ENCODE results near the gene RASL11A. TPM values are rescaled to one million over a fixed set of nuclear protein-coding genes. Genes with fewer than 3 reads are reported as not detected.
"Not testable (repeated sequence)": the region's sequence is repeated elsewhere in the genome, so short reads cannot be mapped to it uniquely, and the experiment has no call there.

The RASL11A gene
- polyA plus RNA-seq, 3 donors: 25.1 to 32.9 (median 29.9) TPM

GRCh38 chr13:27311518-27312210 is 41.0 kb downstream of the RASL11A start:
- no peak for DNase-seq (ENCODE audit: extremely low read depth in 1 of 11, low read depth in 9 of 11, low spot score in 4 of 11)

- no peak for DNase-seq (ENCODE audit: extremely low read depth in 1 of 11, low read depth in 9 of 11, low spot score in 4 of 11)
These were observed 43.1 kb downstream of the RASL11A start for GRCh38 chr13:27313770-27314169.

GRCh38 chr13:27319404-27319803 is 48.8 kb downstream of the RASL11A start:
- DNase-seq (ENCODE audit: extremely low read depth in 1 of 11, low read depth in 9 of 11, low spot score in 4 of 11): no peak

- DNase-seq (ENCODE audit: extremely low read depth in 1 of 11, low read depth in 9 of 11, low spot score in 4 of 11): no peak
These were observed 51.1 kb downstream of the RASL11A start for GRCh38 chr13:27321468-27322431.

- not testable (repeated sequence) for DNase-seq (ENCODE audit: extremely low read depth in 1 of 11, low read depth in 9 of 11, low spot score in 4 of 11)
These were observed 51.8 kb downstream of the RASL11A start for GRCh38 chr13:27322443-27322842.

Other genes starting within 250 kb of the RASL11A start
- 10 to 100 TPM; 29.4 to 38.8 (median 35.9) TPM for gene USP12, start 99.0 kb upstream of the RASL11A start, polyA plus RNA-seq (ENCODE audit: insufficient read length in 3 of 3)
- gene RPL21, start 19.3 kb upstream of the RASL11A start, polyA plus RNA-seq (ENCODE audit: insufficient read length in 3 of 3): 1,000 to 10,000 TPM in 1 of 3 donors, 100 to 1,000 TPM in 2; 720 to 1,049 (median 966) TPM
- gene GTF3A, start 153.8 kb downstream of the RASL11A start, polyA plus RNA-seq (ENCODE audit: insufficient read length in 3 of 3): 10 to 100 TPM; 78.4 to 90.9 (median 83.5) TPM
- gene MTIF3, start 179.7 kb downstream of the RASL11A start, polyA plus RNA-seq (ENCODE audit: insufficient read length in 3 of 3): 10 to 100 TPM; 69.4 to 89.0 (median 88.5) TPM